H1 (cell line): ENCODE results near the gene ZNF408. TPM values are rescaled to one million over a fixed set of nuclear protein-coding genes. Genes with fewer than 3 reads are reported as not detected.

Source experiments
- CTCF ChIA-PET: fragments of 300-600 bp; sonication (Branson Sonifier 250); formaldehyde crosslinking; loops from one replicate; lab custom pipeline; 2021; ENCODE audit not compliant: partially characterized antibody; lab: Charles Lee
- POLR2A ChIA-PET: fragments of 300-600 bp; sonication (Branson Sonifier 250); formaldehyde crosslinking; loops from one replicate; lab custom pipeline; 2021; ENCODE audit warnings: inconsistent platforms; ENCODE audit not compliant: partially characterized antibody; lab: Charles Lee
- DNase-seq, 2 experiments: peaks; one replicate each; pipeline versions ENCODE4 v3.0.0 to v3.0.0-alpha.2; 2010 to 2022; ENCODE audit warnings: low spot score in 2 of 2, low read depth in 1 of 2, mixed read lengths in 1 of 2
- FAIRE-seq: peaks from 2 replicates; lab custom pipeline; 2011; peaks lifted over from hg19 to GRCh38; lab: Jason Lieb, UNC
- H2AFZ ChIP-seq: 2 replicates; pipeline ENCODE4 v1.8.1; 2012; ENCODE audit warnings: low read length, inconsistent platforms
- H2AK5ac ChIP-seq: 2 replicates; pipeline ENCODE4 v1.6.1; 2013; ENCODE audit warnings: low read depth, low read length
- H2BK120ac ChIP-seq: replicated peaks from 2 replicates; pipeline ENCODE3; 2013; ENCODE audit warnings: low read depth, low read length, inconsistent platforms
- H2BK12ac ChIP-seq: 2 replicates; pipeline ENCODE4 v1.6.1; 2013; ENCODE audit warnings: low read depth, low read length
- H2BK15ac ChIP-seq: 2 replicates; pipeline ENCODE4 v1.6.1; 2013; ENCODE audit warnings: low read length
- H2BK20ac ChIP-seq: 2 replicates; pipeline ENCODE4 v1.6.1; 2013; ENCODE audit warnings: low read length
- H2BK5ac ChIP-seq: 2 replicates; pipeline ENCODE4 v1.6.1; 2013; ENCODE audit warnings: low read depth, low read length
- H3K14ac ChIP-seq: 2 replicates; pipeline ENCODE4 v1.6.1; 2013; ENCODE audit warnings: inconsistent platforms; ENCODE audit not compliant: insufficient read length
- H3K18ac ChIP-seq: 2 replicates; pipeline ENCODE4 v1.6.1; 2013; ENCODE audit warnings: low read length; ENCODE audit errors: extremely low read depth
- H3K23ac ChIP-seq: 2 replicates; pipeline ENCODE4 v1.6.1; 2013; ENCODE audit warnings: inconsistent platforms; ENCODE audit not compliant: insufficient read length
- H3K23me2 ChIP-seq: 2 replicates; pipeline ENCODE4 v1.6.1; 2013; ENCODE audit warnings: low read depth, low read length
- H3K27ac ChIP-seq: 2 replicates; pipeline ENCODE4 v1.6.1; 2011; ENCODE audit warnings: low read depth, low read length, inconsistent platforms
- H3K27me3 ChIP-seq, 4 experiments: replicated peaks in 1 of 4; 1 replicate in 1 of 4; 2 replicates in 3 of 4; pipeline versions ENCODE4 v1.6.1 to v1.8.1; 2011 to 2013; ENCODE audit warnings: low read length in 3 of 4, mild to moderate bottlenecking in 3 of 4, inconsistent platforms in 2 of 4, mixed read lengths in 2 of 4, moderate library complexity in 1 of 4; ENCODE audit not compliant: control insufficient read depth in 3 of 4, insufficient read depth in 3 of 4; ENCODE audit errors: extremely low read depth in 1 of 4
- H3K36me3 ChIP-seq, 4 experiments: 2 replicates each; pipeline versions ENCODE4 v1.6.1 to v1.8.1; 2011 to 2013; ENCODE audit warnings: mild to moderate bottlenecking in 4 of 4, low read length in 3 of 4, moderate library complexity in 2 of 4, control low read depth in 1 of 4, inconsistent platforms in 1 of 4; ENCODE audit not compliant: insufficient read depth in 4 of 4, control insufficient read depth in 2 of 4
- H3K4ac ChIP-seq: replicated peaks from 2 replicates; pipeline ENCODE3; 2013; ENCODE audit warnings: low read length, low read depth, mixed read lengths, inconsistent platforms; ENCODE audit not compliant: insufficient read length
- H3K4me1 ChIP-seq, 4 experiments: replicated peaks in 1 of 4; 1 replicate in 1 of 4; 2 replicates in 3 of 4; pipeline versions ENCODE4 v1.6.1 to v1.8.1; 2011 to 2013; ENCODE audit warnings: low read length in 3 of 4, inconsistent platforms in 2 of 4, mixed read lengths in 1 of 4; ENCODE audit not compliant: insufficient read depth in 4 of 4, control insufficient read depth in 3 of 4
- H3K4me2 ChIP-seq, 2 experiments: 2 replicates each; pipeline versions ENCODE4 v1.6.1 to v1.8.1; 2011 to 2013; ENCODE audit warnings: low read depth in 2 of 2, low read length in 2 of 2, control low read depth in 1 of 2, inconsistent platforms in 1 of 2, mild to moderate bottlenecking in 1 of 2; ENCODE audit not compliant: insufficient read depth in 1 of 2
- H3K4me3 ChIP-seq, 4 experiments: fragments of 200-600, 300-600 bp in 1 of 4; sonication (generic), shearing (Covaris generic), sonication (Bioruptor Twin) in 1 of 4; 2 replicates each; pipeline versions ENCODE4 v1.5.1 to v1.8.1; 2011 to 2016; ENCODE audit warnings: low read length in 4 of 4, low read depth in 3 of 4, control low read depth in 2 of 4, inconsistent platforms in 2 of 4, mild to moderate bottlenecking in 2 of 4, mixed read lengths in 1 of 4, moderate library complexity in 1 of 4; ENCODE audit not compliant: insufficient read depth in 2 of 4; ENCODE audit errors: extremely low read depth in 1 of 4
- H3K56ac ChIP-seq: replicated peaks from 2 replicates; pipeline ENCODE3; 2013; ENCODE audit warnings: low read depth, mild to moderate bottlenecking, mixed read lengths, low read length, inconsistent platforms; ENCODE audit not compliant: insufficient read length
- H3K79me1 ChIP-seq: 2 replicates; pipeline ENCODE4 v1.6.1; 2013; ENCODE audit warnings: low read depth, low read length, control low read depth
- H3K79me2 ChIP-seq, 2 experiments: 2 replicates each; pipeline versions ENCODE4 v1.6.1 to v1.8.1; 2012 to 2013; ENCODE audit warnings: low read length in 2 of 2, mild to moderate bottlenecking in 2 of 2, inconsistent platforms in 1 of 2; ENCODE audit not compliant: insufficient read depth in 2 of 2, control insufficient read depth in 1 of 2
- H3K9ac ChIP-seq, 4 experiments: replicated peaks in 1 of 4; 1 replicate in 1 of 4; 2 replicates in 3 of 4; pipeline versions ENCODE4 v1.6.1 to v1.8.1; 2011 to 2013; ENCODE audit warnings: low read depth in 3 of 4, low read length in 3 of 4, control low read depth in 2 of 4, mild to moderate bottlenecking in 2 of 4, moderate library complexity in 2 of 4, inconsistent platforms in 1 of 4; ENCODE audit errors: extremely low read depth in 1 of 4
- H3K9me3 ChIP-seq, 2 experiments: 2 replicates each; pipeline versions ENCODE4 v1.6.1 to v1.8.1; 2012 to 2013; ENCODE audit warnings: mild to moderate bottlenecking in 2 of 2, moderate library complexity in 2 of 2, control low read depth in 1 of 2, inconsistent platforms in 1 of 2, low read depth in 1 of 2, low read length in 1 of 2, mixed read lengths in 1 of 2; ENCODE audit not compliant: insufficient read depth in 2 of 2
- H4K20me1 ChIP-seq, 2 experiments: replicated peaks in 1 of 2; 2 replicates each; pipeline versions ENCODE3 to v1.8.1; 2011 to 2013; ENCODE audit warnings: inconsistent platforms in 2 of 2, low read length in 2 of 2, mild to moderate bottlenecking in 1 of 2; ENCODE audit not compliant: insufficient read depth in 2 of 2, control insufficient read depth in 1 of 2
- H4K5ac ChIP-seq: 2 replicates; pipeline ENCODE4 v1.6.1; 2013; ENCODE audit warnings: low read length, low read depth, mixed read lengths, inconsistent platforms; ENCODE audit not compliant: insufficient read length
- H4K8ac ChIP-seq: 2 replicates; pipeline ENCODE4 v1.8.0; 2013; ENCODE audit warnings: mild to moderate bottlenecking, moderate library complexity, low read length, inconsistent platforms; ENCODE audit not compliant: insufficient read depth; ENCODE audit errors: extremely low read depth
- H4K91ac ChIP-seq: replicated peaks from 2 replicates; pipeline ENCODE3; 2013; ENCODE audit warnings: low read length, mixed read lengths, inconsistent platforms; ENCODE audit not compliant: insufficient read length
- BCL11A ChIP-seq, 2 experiments: IDR thresholded peaks; one replicate each; pipeline ENCODE4 v1.6.1; 2011; ENCODE audit warnings: low read depth in 2 of 2, low read length in 2 of 2, mild to moderate bottlenecking in 2 of 2
- CREB1 ChIP-seq: IDR thresholded peaks from 2 replicates; pipeline ENCODE4 v1.6.1; 2012; ENCODE audit warnings: inconsistent platforms
- E2F6 ChIP-seq: IDR thresholded peaks from 2 replicates; pipeline ENCODE4 v1.6.1; 2012; ENCODE audit warnings: inconsistent platforms
- GABPA ChIP-seq: IDR thresholded peaks from 2 replicates; pipeline ENCODE4 v1.6.1; 2011; ENCODE audit warnings: mild to moderate bottlenecking, low read length, moderate library complexity, borderline replicate concordance; ENCODE audit not compliant: insufficient read depth
- KDM5A ChIP-seq: fragments of 200-600 bp; IDR thresholded peaks from 2 replicates; pipeline ENCODE4 v1.7.1; 2012; ENCODE audit warnings: mild to moderate bottlenecking, low read length, inconsistent platforms, mixed read lengths
- NRF1 ChIP-seq: IDR thresholded peaks from 2 replicates; pipeline ENCODE4 v1.6.1; 2011; ENCODE audit warnings: mild to moderate bottlenecking, low read depth, low read length, improper control_type of control experiment
- PHF8 ChIP-seq: fragments of 200-600 bp; sonication (generic); conservative IDR thresholded peaks from 2 replicates; pipeline ENCODE4 v1.7.1; 2012; ENCODE audit warnings: low read depth, mild to moderate bottlenecking, inconsistent platforms, low read length, moderate library complexity
- POLR2A ChIP-seq, 2 experiments: IDR thresholded peaks; 1 replicate in 1 of 2; 2 replicates in 1 of 2; pipeline ENCODE4 v1.6.1; 2011; ENCODE audit warnings: low read depth in 2 of 2, low read length in 2 of 2, mild to moderate bottlenecking in 2 of 2; ENCODE audit errors: control extremely low read depth in 1 of 2
- POU5F1 ChIP-seq: IDR thresholded peaks from 2 replicates; pipeline ENCODE4 v1.6.1; 2011; ENCODE audit warnings: low read depth, mild to moderate bottlenecking, low read length, moderate library complexity
- RAD21 ChIP-seq, 2 experiments: IDR thresholded peaks in 1 of 2; conservative IDR thresholded peaks in 1 of 2; 2 replicates each; pipeline ENCODE4 v1.6.1; 2011; ENCODE audit warnings: low read depth in 2 of 2, low read length in 2 of 2, improper control_type of control experiment in 1 of 2, inconsistent platforms in 1 of 2, mild to moderate bottlenecking in 1 of 2, moderate library complexity in 1 of 2
- WGBS, 2 experiments: shearing (Covaris generic) in 1 of 2; methylation state at CpG; one replicate each; pipeline versions ENCODE4 v1.1.6 to v1.1.7; 2013 to 2015; ENCODE audit warnings: low lambda C conversion rate in 2 of 2, mixed read lengths in 2 of 2, inconsistent platforms in 1 of 2, low coverage in 1 of 2, missing lambda C conversion rate in 1 of 2; ENCODE audit not compliant: insufficient replicate concordance in 2 of 2, insufficient coverage in 1 of 2, insufficient read length in 1 of 2; ENCODE audit errors: extremely low coverage in 1 of 2, missing lambda C conversion rate in 1 of 2; 5-methylcytosine and 5-hydroxymethylcytosine counted together
- polyA plus RNA-seq, 7 experiments: library from polyadenylated mRNA; depleted of rRNA in 3 of 7; stranded (reverse) in 5 of 7; unstranded in 2 of 7; fragments of >200 nt in 5 of 7; fragments of 200-250 nt in 2 of 7; gene quantifications; 1 replicate in 5 of 7; 2 replicates in 1 of 7; 4 replicates in 1 of 7; pipeline versions ENCODE4 v1.2.1 to v1.2.3, GENCODE V29; 2011 to 2013; ENCODE audit warnings: missing spikeins in 2 of 7, mixed read lengths in 2 of 7
- total RNA-seq: library from RNA; stranded (reverse); fragmentation: NEBNext Ultra II Directional; extraction: Animal tissue kit (Norgen Biotek cat#: 25700); gene quantifications from 2 replicates; pipeline ENCODE4 v1.2.1, GENCODE V29; 2021
- TF ChIP-seq, protein P1 (sequence below): IDR thresholded peaks from 2 replicates; pipeline ENCODE4 v1.6.1; 2011; ENCODE audit warnings: low read length, improper control_type of control experiment

The ZNF408 gene
- total and polyA plus RNA-seq, 2 of the 8 experiments (the other 6 are each of a cell fraction or from before 2014, with no cell fraction given): 10.7 to 11.0 TPM

DNA sequence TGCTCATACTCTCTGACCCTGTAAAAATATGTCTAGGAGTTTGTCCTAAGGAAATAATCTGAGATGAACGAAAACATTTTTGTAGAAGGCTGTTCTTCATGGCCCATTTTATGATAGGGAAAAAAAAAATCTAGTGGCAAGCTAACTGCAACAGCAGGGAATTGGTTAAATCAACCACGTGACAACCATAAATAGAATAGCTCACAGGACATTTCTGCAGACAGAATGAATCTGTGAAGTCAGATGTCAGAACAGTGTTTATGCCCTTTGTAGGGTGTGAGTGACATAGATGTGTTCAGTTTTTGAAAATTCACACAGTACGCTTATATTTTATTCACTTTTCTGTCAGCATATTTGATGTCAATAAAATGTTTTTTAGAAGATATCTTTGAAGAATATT, 16.5 kb upstream of the ZNF408 start:
- no peak overlapping the region for H3K9ac ChIP-seq
- CTCF ChIA-PET: interaction anchor here (0.6 to 7.5 kb wide), 5 partner anchors 10 to 220 kb away, joined by 3 to 36 read pairs (median 3); partner anchors contain the start of genes ATG13 and HARBI1
- no peak for TF ChIP-seq POU5F1
- no peak for TF ChIP-seq RAD21 (IDR thresholded peaks at IDR 0.05 in 1 of 2, conservative IDR thresholded peaks at IDR 0.05 in 1 of 2; ENCODE audit: low read depth in 2 of 2, low read length in 2 of 2)
- TF ChIP-seq CREB1: no peak
- no peak for TF ChIP-seq PHF8
- TF ChIP-seq BCL11A (IDR thresholded peaks at IDR 0.05; ENCODE audit: low read depth in 2 of 2, low read length in 2 of 2): no peak
- TF ChIP-seq, protein P1, sequence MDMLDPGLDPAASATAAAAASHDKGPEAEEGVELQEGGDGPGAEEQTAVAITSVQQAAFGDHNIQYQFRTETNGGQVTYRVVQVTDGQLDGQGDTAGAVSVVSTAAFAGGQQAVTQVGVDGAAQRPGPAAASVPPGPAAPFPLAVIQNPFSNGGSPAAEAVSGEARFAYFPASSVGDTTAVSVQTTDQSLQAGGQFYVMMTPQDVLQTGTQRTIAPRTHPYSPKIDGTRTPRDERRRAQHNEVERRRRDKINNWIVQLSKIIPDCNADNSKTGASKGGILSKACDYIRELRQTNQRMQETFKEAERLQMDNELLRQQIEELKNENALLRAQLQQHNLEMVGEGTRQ: no peak
- no peak for TF ChIP-seq E2F6
- TF ChIP-seq GABPA: no peak
- TF ChIP-seq POLR2A (IDR thresholded peaks at IDR 0.05; ENCODE audit: control extremely low read depth in 1 of 2, low read depth in 2 of 2, low read length in 2 of 2): no peak
- TF ChIP-seq KDM5A: no peak
- no peak for TF ChIP-seq NRF1

More for the DNA sequence above, 16.5 kb upstream of the ZNF408 start:
- H2BK15ac ChIP-seq: no peak overlapping the region
- no peak overlapping the region for H3K27ac ChIP-seq
- FAIRE-seq (no peak), DNase-seq (no peak)
- no peaks in the 10 kb centered on the region for H3K79me1 ChIP-seq
- POLR2A ChIA-PET: interaction anchor here (0.8 to 1.4 kb wide), 2 partner anchors 9 to 11 kb away, joined by 3 read pairs; no protein-coding TSS in a partner anchor
- no peak overlapping the region for H2BK5ac ChIP-seq
- H4K8ac ChIP-seq: no peak overlapping the region
- H4K91ac ChIP-seq: no peak overlapping the region
- H3K23ac ChIP-seq: no peak overlapping the region
- no peak overlapping the region for H2BK12ac ChIP-seq
- H3K27me3 ChIP-seq: no peaks in the 10 kb centered on the region
- no peaks in the 10 kb centered on the region for H3K79me2 ChIP-seq
- no peak overlapping the region for H3K18ac ChIP-seq
- no peaks in the 10 kb centered on the region for H3K4me1 ChIP-seq
- no peak overlapping the region for H2AFZ ChIP-seq
- WGBS, 2 experiments: 86% methylated on average over 3 of the region's 3 CpGs; no CpG with 5 or more reads in 1 of the 2 experiments
- no peak overlapping the region for H3K4me3 ChIP-seq
- H3K23me2 ChIP-seq: no peaks in the 10 kb centered on the region
- H3K4ac ChIP-seq: no peak overlapping the region
- H3K36me3 ChIP-seq: peaks cover 0 to 11% (median 3%) of the 10 kb centered on the region in 4 experiments; a peak in 6 of 8 replicates
- no peak overlapping the region for H4K5ac ChIP-seq
- H4K20me1 ChIP-seq: peaks cover 0 to 1% of the 10 kb centered on the region in 2 experiments
- H2BK20ac ChIP-seq: no peak overlapping the region
- H2BK120ac ChIP-seq: no peak overlapping the region
- H3K56ac ChIP-seq: no peak overlapping the region
- no peak overlapping the region for H2AK5ac ChIP-seq
- no peak overlapping the region for H3K4me2 ChIP-seq
- H3K14ac ChIP-seq: no peak overlapping the region
- no peaks in the 10 kb centered on the region for H3K9me3 ChIP-seq
